Neural cell (in vitro differentiated cells): Measurements from ENCODE around the gene SCAP. TPM values are rescaled to one million over a fixed set of nuclear protein-coding genes. Genes with fewer than 3 reads are reported as not detected.

Experiments
- H2AFZ ChIP-seq: fragments of 200-600, 300-800 bp; sonication (generic), shearing (Covaris generic); 2 replicates; pipeline ENCODE4 v1.6.0; 2014; ENCODE audit warnings: low read depth, mild to moderate bottlenecking, antibody characterized with exemption, low read length, moderate library complexity
- H3F3A ChIP-seq: fragments of 200-600 bp; shearing (Covaris generic); 2 replicates; pipeline ENCODE4 v1.6.1; 2016; ENCODE audit warnings: mild to moderate bottlenecking, moderate library complexity, mixed read lengths, antibody characterized with exemption, low read length; ENCODE audit not compliant: insufficient read depth, poor library complexity, severe bottlenecking
- H3K27ac ChIP-seq: fragments of 200-600, 300-800 bp; sonication (generic), shearing (Covaris generic); 2 replicates; pipeline ENCODE4 v1.5.1; 2014; ENCODE audit warnings: mild to moderate bottlenecking, low read length, moderate library complexity
- H3K27me3 ChIP-seq: fragments of 300-800, 200-600 bp; sonication (generic), shearing (Covaris generic); 2 replicates; pipeline ENCODE4 v1.6.0; 2014; ENCODE audit warnings: mild to moderate bottlenecking, low read depth, low read length, moderate library complexity; ENCODE audit not compliant: insufficient read depth
- H3K36me3 ChIP-seq: fragments of 300-800, 200-600 bp; sonication (generic), shearing (Covaris generic); 2 replicates; pipeline ENCODE4 v1.5.1; 2014; ENCODE audit warnings: mild to moderate bottlenecking, antibody characterized with exemption, low read length, moderate library complexity; ENCODE audit not compliant: insufficient read depth
- H3K4me2 ChIP-seq: fragments of 300-800, 200-600 bp; sonication (generic), shearing (Covaris generic); 2 replicates; pipeline ENCODE4 v1.6.0; 2014; ENCODE audit warnings: mild to moderate bottlenecking, low read length
- H3K4me3 ChIP-seq: fragments of 300-800, 200-600 bp; sonication (generic), shearing (Covaris generic); 2 replicates; pipeline ENCODE4 v1.5.1; 2014; ENCODE audit warnings: mild to moderate bottlenecking, low read length, moderate library complexity
- H3K79me2 ChIP-seq: fragments of 200-600 bp; shearing (Covaris generic); replicated peaks from 2 replicates; pipeline ENCODE4 v1.6.0; 2014; ENCODE audit warnings: mild to moderate bottlenecking, low read length, moderate library complexity; ENCODE audit not compliant: insufficient read depth
- H3K9ac ChIP-seq: fragments of 300-800, 200-600 bp; sonication (generic), shearing (Covaris generic); 2 replicates; pipeline ENCODE4 v1.6.1; 2016; ENCODE audit warnings: mild to moderate bottlenecking, low read length, mixed read lengths
- H3K9me2 ChIP-seq: fragments of 200-600 bp; shearing (Covaris generic); 2 replicates; pipeline ENCODE4 v1.6.1; 2016; ENCODE audit warnings: mild to moderate bottlenecking, low read length, mixed read lengths; ENCODE audit not compliant: insufficient read depth
- H3K9me3 ChIP-seq: fragments of 200-600, 300-800 bp; sonication (generic), shearing (Covaris generic); 2 replicates; pipeline ENCODE4 v1.6.1; 2016; ENCODE audit warnings: mild to moderate bottlenecking, mixed run types, low read length, moderate library complexity, mixed read lengths
- H4K20me1 ChIP-seq: fragments of 200-600 bp; shearing (Covaris generic); 2 replicates; pipeline ENCODE4 v1.6.1; 2016; ENCODE audit warnings: mild to moderate bottlenecking, mixed run types; ENCODE audit not compliant: insufficient read depth
- CTCF ChIP-seq: fragments of 450-650 bp; IDR thresholded peaks from 2 replicates; pipeline ENCODE4 v1.5.1; 2014; ENCODE audit warnings: antibody characterized with exemption, mild to moderate bottlenecking, moderate library complexity; ENCODE audit not compliant: poor library complexity, severe bottlenecking
- EP300 ChIP-seq: fragments of 450-650 bp; conservative IDR thresholded peaks from 2 replicates; pipeline ENCODE4 v1.6.1; 2014; ENCODE audit warnings: antibody characterized with exemption, mild to moderate bottlenecking, moderate library complexity; ENCODE audit not compliant: poor library complexity, severe bottlenecking
- EZH2 ChIP-seq: fragments of 200-600, 300-800 bp; shearing (Covaris generic), sonication (generic); IDR thresholded peaks from 2 replicates; pipeline ENCODE4 v1.6.1; 2014; ENCODE audit warnings: antibody characterized with exemption, low read length, borderline replicate concordance, mild to moderate bottlenecking; ENCODE audit not compliant: insufficient read depth, poor library complexity, severe bottlenecking
- MXI1 ChIP-seq: fragments of 450-650 bp; conservative IDR thresholded peaks from 2 replicates; pipeline ENCODE4 v1.6.1; 2014; ENCODE audit warnings: antibody characterized with exemption, mild to moderate bottlenecking; ENCODE audit not compliant: poor library complexity, severe bottlenecking
- POLR2AphosphoS5 ChIP-seq: IDR thresholded peaks from 2 replicates; pipeline ENCODE4 v1.6.1; 2012
- RAD21 ChIP-seq: fragments of 450-650 bp; conservative IDR thresholded peaks from 2 replicates; pipeline ENCODE4 v1.6.1; 2014; ENCODE audit warnings: antibody characterized with exemption, mild to moderate bottlenecking, moderate library complexity
- SMC3 ChIP-seq: fragments of 450-650 bp; conservative IDR thresholded peaks from 2 replicates; pipeline ENCODE4 v1.6.1; 2014; ENCODE audit warnings: antibody characterized with exemption, mild to moderate bottlenecking, moderate library complexity; ENCODE audit not compliant: poor library complexity
- TAF1 ChIP-seq: IDR thresholded peaks from 2 replicates; pipeline ENCODE4 v1.6.1; 2012; ENCODE audit warnings: low read depth
- polyA plus RNA-seq: library from polyadenylated mRNA; depleted of rRNA; stranded (reverse); fragments of >200 nt; gene quantifications from 2 replicates; pipeline ENCODE4 v1.2.3, GENCODE V29; 2014
- TF ChIP-seq, protein P1 (sequence below): IDR thresholded peaks from 2 replicates; pipeline ENCODE4 v1.6.1; 2012; ENCODE audit warnings: borderline replicate concordance

Gene SCAP
- polyA plus RNA-seq, 1 donor from 2014 or later, result 58.0 TPM

DNA sequence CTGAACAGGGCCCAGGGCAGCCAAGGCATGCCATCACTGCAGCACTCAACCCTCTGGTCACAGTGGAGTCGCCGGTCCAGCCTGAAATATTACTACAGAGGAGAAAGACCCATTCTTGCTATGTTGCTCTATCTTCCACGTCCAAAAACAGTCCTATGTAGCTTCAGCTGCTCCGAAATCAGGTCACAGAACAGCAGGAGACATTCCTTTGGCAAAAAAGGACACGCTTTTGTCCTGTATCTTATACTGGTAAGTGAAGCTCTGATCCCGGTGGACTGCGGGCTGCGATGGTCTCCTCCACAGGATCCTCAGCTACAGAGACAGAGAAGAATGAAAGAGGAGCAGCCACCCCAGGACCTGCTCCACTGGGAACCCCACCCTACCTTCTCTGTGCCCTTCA is 20.1 kb upstream of the SCAP start:
- H3K9ac ChIP-seq, result no peak overlapping the region
- H3K79me2 ChIP-seq, result no peaks in the 10 kb centered on the region
- no peaks in the 10 kb centered on the region for H3K9me3 ChIP-seq
- H3K27me3 ChIP-seq, result no peaks in the 10 kb centered on the region
- no peak overlapping the region for H3K4me3 ChIP-seq
- H4K20me1 ChIP-seq, result no peaks in the 10 kb centered on the region
- no peaks in the 10 kb centered on the region for H3K9me2 ChIP-seq
- no peaks in the 10 kb centered on the region for H3F3A ChIP-seq
- no peak overlapping the region for H2AFZ ChIP-seq
- no peak overlapping the region for H3K27ac ChIP-seq
- no peak overlapping the region for H3K4me2 ChIP-seq
- H3K36me3 ChIP-seq, result no peaks in the 10 kb centered on the region
- TF ChIP-seq EP300 (no peak), TAF1 (no peak), RAD21 (no peak), POLR2AphosphoS5 (no peak), EZH2 (no peak), MXI1 (no peak), CTCF (no peak), SMC3 (no peak)
- TF ChIP-seq, protein P1, sequence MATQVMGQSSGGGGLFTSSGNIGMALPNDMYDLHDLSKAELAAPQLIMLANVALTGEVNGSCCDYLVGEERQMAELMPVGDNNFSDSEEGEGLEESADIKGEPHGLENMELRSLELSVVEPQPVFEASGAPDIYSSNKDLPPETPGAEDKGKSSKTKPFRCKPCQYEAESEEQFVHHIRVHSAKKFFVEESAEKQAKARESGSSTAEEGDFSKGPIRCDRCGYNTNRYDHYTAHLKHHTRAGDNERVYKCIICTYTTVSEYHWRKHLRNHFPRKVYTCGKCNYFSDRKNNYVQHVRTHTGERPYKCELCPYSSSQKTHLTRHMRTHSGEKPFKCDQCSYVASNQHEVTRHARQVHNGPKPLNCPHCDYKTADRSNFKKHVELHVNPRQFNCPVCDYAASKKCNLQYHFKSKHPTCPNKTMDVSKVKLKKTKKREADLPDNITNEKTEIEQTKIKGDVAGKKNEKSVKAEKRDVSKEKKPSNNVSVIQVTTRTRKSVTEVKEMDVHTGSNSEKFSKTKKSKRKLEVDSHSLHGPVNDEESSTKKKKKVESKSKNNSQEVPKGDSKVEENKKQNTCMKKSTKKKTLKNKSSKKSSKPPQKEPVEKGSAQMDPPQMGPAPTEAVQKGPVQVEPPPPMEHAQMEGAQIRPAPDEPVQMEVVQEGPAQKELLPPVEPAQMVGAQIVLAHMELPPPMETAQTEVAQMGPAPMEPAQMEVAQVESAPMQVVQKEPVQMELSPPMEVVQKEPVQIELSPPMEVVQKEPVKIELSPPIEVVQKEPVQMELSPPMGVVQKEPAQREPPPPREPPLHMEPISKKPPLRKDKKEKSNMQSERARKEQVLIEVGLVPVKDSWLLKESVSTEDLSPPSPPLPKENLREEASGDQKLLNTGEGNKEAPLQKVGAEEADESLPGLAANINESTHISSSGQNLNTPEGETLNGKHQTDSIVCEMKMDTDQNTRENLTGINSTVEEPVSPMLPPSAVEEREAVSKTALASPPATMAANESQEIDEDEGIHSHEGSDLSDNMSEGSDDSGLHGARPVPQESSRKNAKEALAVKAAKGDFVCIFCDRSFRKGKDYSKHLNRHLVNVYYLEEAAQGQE, result no peak

GRCh38 chr3:47495111-47495510 is 19.4 kb upstream of the SCAP start:
- no peak overlapping the region for H3K4me3 ChIP-seq

More at GRCh38 chr3:47495111-47495510, 19.4 kb upstream of the SCAP start:
- Histone ChIP-seq H2AFZ (no peak overlapping the region), H3K9me2 (no peaks in the 10 kb centered on the region), H3K4me2 (no peak overlapping the region), H4K20me1 (no peaks in the 10 kb centered on the region), H3K9ac (no peak overlapping the region), H3F3A (no peaks in the 10 kb centered on the region), H3K27ac (no peak overlapping the region), H3K27me3 (no peaks in the 10 kb centered on the region), H3K79me2 (no peaks in the 10 kb centered on the region), H3K36me3 (no peaks in the 10 kb centered on the region), H3K9me3 (no peaks in the 10 kb centered on the region)
- TF ChIP-seq TAF1 (no peak), SMC3 (no peak), CTCF (no peak), POLR2AphosphoS5 (no peak), EZH2 (no peak), RAD21 (no peak), EP300 (no peak), MXI1 (no peak)
- TF ChIP-seq, protein P1, result no peak
